ENCODE measurements around the gene RTP2. TPM values are rescaled to one million over a fixed set of nuclear protein-coding genes. Genes with fewer than 3 reads are reported as not detected.
A peak's percentile ranks its signal among the peaks of the same experiment; 100 is the strongest.

The RTP2 gene
- total RNA-seq, 1 experiment from 2014 or later: not detected

- TF ChIP-seq REST (IDR thresholded peaks at IDR 0.05; ENCODE audit: low read depth): no peak
Measured at GRCh38 chr3:187745201-187746058, 43.1 kb upstream of the RTP2 start, which contains the start of gene BCL6 (continued).

GRCh38 chr3:187744169-187745151 lies 42.1 kb upstream of the RTP2 start:
- Histone ChIP-seq H3K9ac (ENCODE audit: low read length) (peak overlapping the region; percentile 74), H3K36me3 (ENCODE audit: control insufficient read depth in 1 of 2, insufficient read depth in 2 of 2, low read length in 2 of 2) (no peaks in the 10 kb centered on the region), H3K4me2 (ENCODE audit: low read length) (peak overlapping the region; percentile 97), H3K27ac (ENCODE audit: low read depth, low read length) (peak overlapping the region; percentile 78), H4K20me1 (ENCODE audit: insufficient read depth) (no peaks in the 10 kb centered on the region), H3K4me1 (ENCODE audit: control insufficient read depth in 1 of 2, insufficient read depth in 2 of 2, low read length in 2 of 2) (peaks cover 31 to 65% of the 10 kb centered on the region in 2 experiments), H3K9me2 (ENCODE audit: insufficient read depth) (no peaks in the 10 kb centered on the region), H3K27me3 (ENCODE audit: insufficient read depth, low read length) (no peaks in the 10 kb centered on the region), H3K79me2 (ENCODE audit: insufficient read depth, low read length) (peaks cover 6% of the 10 kb centered on the region; the same call in 1 of the 2 replicates), H2AFZ (ENCODE audit: low read depth, low read length, poor library complexity, severe bottlenecking) (peak overlapping the region; percentile 46), H3K9me3 (ENCODE audit: control insufficient read depth in 1 of 2, insufficient read depth in 1 of 2, low read depth in 1 of 2, low read length in 2 of 2) (no peaks in the 10 kb centered on the region), H3K4me3 (replicated peaks in 1 of 2; ENCODE audit: low read depth in 1 of 2, low read length in 2 of 2) (peak overlapping the region; percentile 89 to 91)
- RAD21 ChIA-PET (ENCODE audit: low non-redundant PET in 1 of 2, low total read pairs in 2 of 2, uncharacterized antibody in 2 of 2, unreplicated experiment in 2 of 2): no interaction called here
- DNase-seq (ENCODE audit: low read depth, low spot score): no peak
- BruUV-seq (replicated peaks): TSS peak; percentile 83
- ATAC-seq: no peak
- intact Hi-C loops (cut with micrococcal nuclease): loop anchor here (2.0 to 10.0 kb wide), 8 partner anchors 220 to 1088 kb away; partner anchors contain the start of gene LPP
- CTCF ChIA-PET: interaction anchor here (1.2 to 2.8 kb wide), 3 partner anchors 1203 to 1210 kb away, joined by 4 to 27 read pairs (median 14); no protein-coding TSS in a partner anchor
- POLR2A ChIA-PET: interaction anchor here (1.0 to 2.1 kb wide), 9 partner anchors 239 to 1211 kb away, joined by 3 to 13 read pairs (median 3); no protein-coding TSS in a partner anchor
- TF ChIP-seq FOSL1 (IDR thresholded peaks at IDR 0.05; ENCODE audit: low read depth) (no peak), ZFX (IDR thresholded peaks at IDR 0.05) (no peak), ZBTB33 (IDR thresholded peaks at IDR 0.05; ENCODE audit: extremely low read depth, insufficient replicate concordance, low read length) (no peak), REST (IDR thresholded peaks at IDR 0.05; ENCODE audit: low read depth) (no peak), SP1 (IDR thresholded peaks at IDR 0.05; ENCODE audit: low read depth) (no peak), POLR2AphosphoS5 (IDR thresholded peaks at IDR 0.05; ENCODE audit: low read depth, low read length) (no peak), POLR2A (IDR thresholded peaks at IDR 0.05; ENCODE audit: borderline replicate concordance, extremely low read depth, insufficient read depth, insufficient read length) (no peak), CBX3 (IDR thresholded peaks at IDR 0.05; ENCODE audit: low read depth) (no peak), CEBPB (IDR thresholded peaks at IDR 0.05; ENCODE audit: low read depth) (no peak), JUND (IDR thresholded peaks at IDR 0.05) (no peak), SIN3A (IDR thresholded peaks at IDR 0.05; ENCODE audit: low read depth) (no peak)
